NCI-H2029 treated with DMSO at 0.1 percent for 48 hours (cell line): ENCODE results near the gene CHKB.

Experiments
- DNase-seq: peaks from one replicate; lab custom pipeline; 2025; lab: John Stamatoyannopoulos, UW

The CHKB gene

DNA sequence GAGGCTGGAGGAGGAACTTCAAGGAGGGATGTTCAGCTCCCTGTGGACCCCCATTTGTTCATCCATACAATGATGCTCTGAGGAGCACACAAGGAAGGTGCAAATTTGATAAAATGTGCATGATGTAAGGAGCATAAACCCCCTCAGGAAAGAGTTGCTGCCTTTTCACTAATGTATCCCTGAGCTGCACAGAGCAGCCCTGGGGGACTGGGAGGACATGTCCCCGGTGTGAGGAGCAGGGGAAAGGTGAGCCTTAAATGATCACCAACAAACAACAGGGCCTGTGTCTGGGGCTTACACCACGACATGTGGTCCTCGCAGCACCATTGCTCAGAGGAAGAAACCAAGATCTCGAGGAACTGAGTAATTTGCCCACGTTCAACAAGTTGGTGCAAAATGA lies 14.4 kb upstream of the CHKB start:
- no peak for DNase-seq

DNA sequence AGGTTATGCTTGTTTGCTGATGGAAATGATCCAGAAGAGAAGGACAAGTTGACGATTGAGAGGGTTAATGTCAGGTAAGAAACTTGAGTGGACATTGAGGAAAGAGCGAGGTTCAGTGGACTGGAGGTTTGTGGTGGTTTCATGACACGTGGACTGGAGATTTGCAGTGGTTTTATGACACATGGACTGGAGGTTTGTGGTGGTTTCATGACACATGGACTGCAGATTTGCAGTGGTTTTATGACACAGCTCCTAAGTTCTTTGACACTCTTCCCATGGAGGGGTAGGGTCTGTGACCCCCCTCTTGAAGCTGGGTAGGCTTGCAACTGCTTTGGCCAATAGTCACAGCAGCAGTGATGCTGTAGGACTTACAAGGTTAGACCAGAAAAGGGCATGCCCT lies 12.5 kb upstream of the CHKB start:
- no peak for DNase-seq

DNA sequence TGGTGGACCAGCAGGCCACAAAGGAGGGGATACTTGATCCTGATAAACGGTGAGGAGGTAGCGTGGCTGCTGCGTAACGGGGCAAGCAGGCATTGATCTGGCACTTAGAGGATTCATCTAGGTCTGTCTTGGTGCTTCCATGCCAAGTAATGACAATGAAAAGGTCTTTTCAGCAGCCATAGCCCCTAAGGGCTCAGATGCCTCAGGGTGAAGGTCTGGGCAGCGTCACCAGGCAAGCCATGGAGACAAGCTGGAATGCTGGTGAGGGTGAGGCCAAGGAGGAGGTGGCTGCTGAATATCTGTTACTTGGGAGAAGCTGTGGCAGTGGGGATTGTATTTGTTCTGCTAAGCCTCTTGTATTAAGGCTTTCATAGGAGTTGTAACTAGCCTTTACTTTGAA lies 4.8 kb upstream of the CHKB start:
- no peak for DNase-seq

DNA sequence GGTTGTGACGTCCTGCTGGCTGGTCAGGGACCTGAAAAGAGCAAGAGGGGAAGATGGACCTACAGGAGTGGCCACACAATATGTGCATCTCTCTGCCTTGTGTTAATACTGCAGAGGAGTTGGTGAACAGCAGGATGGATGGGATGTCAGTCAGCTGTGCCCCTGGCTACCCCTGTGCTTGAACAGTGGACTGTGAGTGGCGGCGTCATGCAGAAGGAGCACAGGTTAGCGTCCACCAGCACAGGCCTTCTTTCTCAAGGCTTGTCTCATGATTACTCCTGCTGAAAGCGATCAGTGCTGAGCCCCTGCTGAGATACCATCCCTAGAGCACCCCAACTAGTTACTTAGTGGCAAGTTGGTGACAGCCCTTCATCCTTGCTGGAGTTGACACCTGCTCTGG lies 3.8 kb upstream of the CHKB start:
- DNase-seq = no peak

DNA sequence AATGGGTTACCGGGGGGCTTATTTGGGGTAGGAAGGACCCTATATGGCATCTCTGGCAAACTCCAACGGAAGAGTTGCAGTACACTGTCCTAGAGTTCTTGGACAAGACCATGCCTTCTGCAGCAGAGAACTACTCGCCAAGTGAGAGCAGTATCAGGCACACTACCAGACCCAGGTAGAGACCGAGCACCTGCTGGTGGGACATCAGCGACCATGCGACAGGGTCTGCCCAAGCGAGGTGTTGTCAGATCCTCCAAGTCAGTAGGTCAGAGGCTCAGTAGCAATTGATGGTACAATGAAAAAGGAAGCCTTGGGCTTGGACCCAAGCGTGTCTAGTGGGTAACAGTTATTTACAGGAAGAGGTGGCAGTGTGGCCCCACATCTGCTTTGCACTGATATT lies 3.1 kb upstream of the CHKB start:
- DNase-seq = no peak

DNA sequence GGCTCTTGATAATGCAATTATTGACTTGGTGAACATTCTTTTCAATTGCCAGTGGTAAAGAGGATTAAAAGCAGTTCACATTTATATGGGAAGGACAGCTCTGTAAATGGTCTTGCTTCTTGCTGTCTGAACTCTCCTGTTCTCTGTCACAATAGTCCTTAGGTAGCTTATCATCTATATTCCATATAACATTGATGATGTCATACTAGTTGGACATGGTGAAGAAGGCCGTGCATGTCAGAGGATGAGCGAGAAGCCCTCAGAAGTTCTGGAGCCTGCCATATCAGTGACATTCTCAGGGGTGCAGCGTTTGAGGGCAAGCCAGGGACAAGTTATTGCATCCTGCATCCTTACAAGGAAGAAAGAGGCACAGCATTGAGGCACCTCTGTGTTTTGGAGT lies 2.6 kb upstream of the CHKB start:
- DNase-seq = no peak

DNA sequence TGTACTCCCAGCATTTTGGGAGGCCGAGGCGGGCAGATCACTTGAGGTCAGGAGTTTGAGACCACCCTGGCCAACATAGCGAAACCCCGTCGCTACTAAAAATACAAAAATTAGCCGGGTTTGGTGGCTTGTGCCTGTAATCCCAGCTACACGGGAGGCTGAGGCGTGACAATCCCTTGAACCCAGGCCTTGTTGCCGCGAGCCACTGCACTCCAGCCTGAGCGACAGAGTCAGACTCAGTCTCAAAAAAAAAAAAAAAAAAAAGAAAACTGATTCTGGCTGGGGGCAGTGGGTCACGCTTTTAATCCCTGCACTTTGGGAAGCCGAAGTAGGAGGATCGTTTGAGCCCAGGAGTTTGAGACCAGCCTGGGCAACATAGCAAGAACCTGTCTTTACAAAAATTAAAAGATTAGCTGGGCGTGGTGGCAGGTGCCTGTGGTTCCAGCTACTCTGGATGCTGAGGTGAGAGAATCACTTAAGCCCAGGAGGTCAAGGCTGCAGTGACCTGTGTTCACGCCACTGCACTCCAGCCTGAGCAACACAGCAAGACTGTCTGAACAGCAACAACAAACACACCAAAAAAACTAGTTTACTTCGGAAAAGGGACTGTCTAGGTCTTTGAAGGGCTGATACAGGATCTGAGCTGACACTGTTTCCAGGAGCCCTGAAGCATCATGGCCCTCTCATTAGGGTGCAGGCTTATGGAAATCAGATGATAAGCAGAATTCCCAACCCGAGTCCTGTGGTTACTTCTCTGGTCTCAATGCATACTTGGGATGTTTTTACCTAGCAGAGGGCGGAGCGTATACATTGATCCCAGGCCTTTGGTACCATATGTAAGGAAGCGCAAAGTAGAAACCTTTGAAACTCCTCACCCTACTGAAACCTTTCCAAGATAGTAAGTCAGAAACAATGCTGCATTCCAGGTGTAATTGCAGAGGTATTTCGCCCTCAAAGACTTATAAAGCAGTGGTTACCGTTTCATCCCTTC lies 1.8 kb upstream of the CHKB start:
- no peak for DNase-seq

DNA sequence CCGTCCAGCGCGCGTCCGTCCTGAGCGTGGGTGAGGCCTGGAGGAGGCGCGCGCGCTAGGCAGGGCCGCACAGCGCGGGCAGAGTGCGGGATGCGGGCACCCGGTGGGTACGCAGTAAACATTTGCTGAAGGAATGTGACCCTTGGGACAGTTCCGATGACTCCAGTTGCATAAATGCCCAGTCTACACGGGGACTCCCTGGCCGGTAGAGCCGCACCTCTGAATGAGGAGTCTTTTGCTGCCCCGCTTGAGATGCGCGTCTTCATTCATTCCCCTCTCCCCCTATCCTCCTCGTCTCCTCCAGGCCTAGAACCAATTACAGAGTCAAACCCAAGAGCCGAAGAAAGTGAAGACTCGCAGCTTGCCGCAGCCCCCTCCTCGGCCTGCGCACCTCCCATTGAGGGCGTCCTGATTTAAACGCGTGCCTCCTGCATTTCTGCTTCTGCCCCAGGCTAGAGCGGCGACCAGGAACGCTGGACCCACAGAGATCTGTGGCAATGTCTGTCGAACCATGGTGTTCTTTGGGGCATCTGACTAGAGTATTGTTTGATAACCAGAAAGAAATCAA lies 729 bp upstream of the CHKB start:
- DNase-seq = no peak

DNA sequence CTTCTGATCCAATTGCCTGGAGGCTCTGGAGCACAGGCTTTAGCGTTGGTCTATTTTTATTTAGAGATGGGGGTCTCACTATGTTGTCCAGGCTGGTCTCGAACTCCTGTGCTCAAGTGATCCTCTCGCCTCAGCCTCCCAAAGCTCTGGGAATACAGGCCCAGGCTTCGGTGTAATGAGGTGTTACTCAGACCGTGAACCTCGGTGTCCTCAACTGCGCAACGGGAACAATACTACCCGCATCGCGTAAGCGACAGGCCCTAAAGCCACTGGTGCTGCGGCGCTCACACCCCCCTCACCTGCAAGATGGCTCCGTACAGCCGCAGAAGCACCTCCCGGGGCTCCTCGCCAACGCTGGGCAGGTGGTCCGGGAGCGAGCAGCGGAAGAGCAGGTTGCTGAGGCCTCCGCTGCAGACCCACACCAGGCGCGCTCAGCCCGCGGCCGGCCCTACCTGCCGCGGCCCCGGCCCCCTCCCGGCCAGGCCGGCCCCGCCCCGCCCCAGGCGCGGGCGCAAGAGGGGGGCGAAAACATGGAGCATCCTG lies 628 bp downstream of the CHKB start:
- DNase-seq = no peak

DNA sequence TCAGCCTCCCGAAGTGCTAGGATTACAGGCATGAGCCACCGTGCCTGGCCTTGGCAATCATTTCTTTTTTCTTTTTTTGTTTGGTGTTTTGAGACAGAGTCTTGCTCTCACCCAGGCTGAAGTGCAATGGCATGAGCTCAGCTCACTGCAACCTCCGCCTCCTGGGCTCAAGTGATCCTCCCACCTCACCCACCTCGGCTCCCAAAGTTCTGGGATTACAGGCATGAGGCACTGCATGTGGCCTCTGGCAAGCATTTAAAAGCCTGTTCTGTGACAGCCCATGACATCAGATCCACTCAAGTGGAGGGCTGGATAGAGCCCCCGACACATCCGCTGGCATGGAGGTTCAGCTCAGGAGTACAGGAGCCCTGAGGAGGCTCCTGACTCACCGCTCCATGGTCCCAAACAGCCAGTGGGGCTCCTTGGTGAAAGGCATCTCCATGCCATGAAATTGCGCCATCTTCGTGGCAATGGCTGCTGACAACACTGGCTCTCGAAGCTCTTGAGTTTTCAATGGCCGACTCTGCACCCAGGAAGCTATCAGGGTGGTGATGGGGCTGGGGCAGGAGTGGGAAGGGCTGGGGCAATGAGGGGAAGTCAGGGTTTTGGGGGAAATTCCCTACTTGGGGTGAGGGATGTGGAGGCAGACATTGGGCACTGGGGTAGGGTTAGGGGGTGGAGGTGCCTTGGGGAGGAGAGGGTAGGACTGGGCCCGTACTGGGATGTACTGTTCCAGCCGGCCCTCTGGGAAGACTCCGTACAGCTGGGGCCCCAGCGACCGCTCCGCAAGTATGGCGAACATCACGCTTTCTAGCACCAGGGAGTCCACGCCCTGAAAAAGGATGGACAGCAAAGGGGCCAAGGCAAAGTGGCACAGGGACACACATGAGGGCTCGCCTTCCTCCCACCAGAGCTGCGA lies 1.4 kb downstream of the CHKB start:
- DNase-seq = no peak

DNA sequence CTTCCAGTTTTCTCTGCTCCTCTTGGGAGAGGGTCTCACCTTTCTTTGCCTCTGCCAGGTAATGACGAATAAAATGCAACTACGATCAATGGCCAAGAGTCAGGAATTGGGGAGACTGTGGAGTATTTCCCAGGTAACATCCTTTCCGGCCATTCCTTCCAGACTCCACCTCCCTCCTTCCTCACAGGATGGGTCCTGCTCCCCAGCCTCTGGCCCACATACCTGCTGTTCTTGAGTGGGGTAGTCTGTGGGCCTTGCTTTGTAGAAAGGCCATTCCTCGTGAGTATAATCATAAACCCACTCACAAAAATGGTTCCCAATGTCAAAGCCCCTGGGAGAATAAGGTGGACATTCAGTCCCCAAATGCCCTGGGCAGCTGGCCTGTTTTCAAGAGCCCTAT lies 2.9 kb downstream of the CHKB start:
- DNase-seq = no peak

DNA sequence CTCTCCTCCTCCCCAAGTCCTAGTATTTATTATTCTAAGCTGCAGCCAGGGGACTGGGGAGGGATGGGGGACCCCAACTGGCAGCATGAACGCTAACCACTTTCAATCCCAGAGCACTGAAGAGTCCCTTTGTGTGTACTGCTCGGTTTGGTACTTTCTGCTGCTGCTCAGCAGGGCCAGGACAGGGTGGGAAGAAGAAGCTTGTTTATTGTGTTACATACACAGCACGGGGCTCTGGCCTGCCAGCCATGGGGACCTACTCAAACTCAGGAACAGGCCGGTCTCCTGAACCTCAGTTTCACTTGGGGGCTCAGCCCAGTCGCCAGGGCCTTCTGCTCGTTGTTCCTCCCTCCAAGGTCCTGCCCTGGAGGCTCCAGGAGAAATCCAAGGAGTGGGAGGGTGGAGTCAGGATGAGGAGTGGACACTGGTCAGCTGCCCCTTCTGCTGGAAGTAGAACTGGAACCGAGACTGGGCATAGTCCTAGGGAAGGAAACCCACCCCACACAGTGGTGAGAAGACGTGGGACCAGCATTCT lies 3.8 kb downstream of the CHKB start:
- DNase-seq = no peak

DNA sequence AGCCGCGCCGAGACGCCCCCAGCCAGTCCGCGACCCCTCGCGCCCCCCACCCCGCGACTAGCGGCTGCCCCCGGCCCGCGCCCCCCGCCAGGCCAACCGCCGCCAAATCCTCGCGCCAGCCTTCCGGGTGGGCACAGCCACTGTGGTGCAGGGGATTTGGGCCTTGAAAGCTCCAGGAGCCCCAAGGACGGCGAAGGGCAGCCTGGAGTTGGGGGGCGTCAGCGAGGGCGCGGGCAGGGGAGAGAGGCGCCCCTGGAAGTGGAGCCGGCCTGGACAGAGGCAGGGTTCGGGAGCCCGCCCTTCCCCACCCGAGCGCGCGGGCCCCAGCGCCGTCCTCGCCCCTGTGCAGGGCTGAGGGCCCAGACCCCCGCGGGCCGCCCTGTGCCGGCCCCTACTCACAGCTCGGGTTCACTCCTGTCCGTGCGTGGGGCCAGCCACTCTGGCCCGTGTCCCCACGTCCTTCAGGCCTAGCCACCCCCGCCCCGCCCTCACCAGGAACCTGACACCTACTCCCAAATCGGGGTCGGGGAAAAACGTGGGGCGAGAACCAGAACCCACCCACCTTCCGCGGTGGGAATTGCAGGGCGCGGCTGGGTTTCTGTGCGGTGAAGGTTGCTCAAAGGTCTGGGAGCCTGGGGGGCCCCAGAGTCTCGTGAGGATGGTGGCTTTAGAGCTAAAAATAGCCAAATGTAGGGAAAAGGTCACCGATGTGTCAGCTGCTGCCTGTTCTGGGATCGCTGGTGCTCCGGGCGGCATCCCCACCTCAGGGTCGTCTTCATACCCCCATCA lies 4.5 kb downstream of the CHKB start, which contains the start of gene CPT1B:
Gene CPT1B (minus strand): TSS at position 441 of the 789 bp plus-strand sequence. CDS start 512 bp downstream, outside the sequence.
- no peak for DNase-seq

DNA sequence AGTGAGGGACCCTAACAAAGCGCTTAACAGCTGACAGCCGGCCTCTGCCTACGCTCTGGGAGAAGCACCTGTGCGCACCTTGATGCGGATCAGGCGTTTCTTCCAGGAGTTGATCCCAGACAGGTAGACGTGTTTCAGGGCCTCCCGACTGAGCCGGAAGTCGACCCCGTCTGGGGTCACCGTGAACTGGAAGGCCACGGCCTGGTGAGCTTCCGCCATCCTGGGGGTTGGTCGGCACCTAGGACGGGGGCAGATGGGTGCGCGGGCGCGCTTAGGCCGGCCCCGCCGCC lies 5.0 kb downstream of the CHKB start:
- no peak for DNase-seq

DNA sequence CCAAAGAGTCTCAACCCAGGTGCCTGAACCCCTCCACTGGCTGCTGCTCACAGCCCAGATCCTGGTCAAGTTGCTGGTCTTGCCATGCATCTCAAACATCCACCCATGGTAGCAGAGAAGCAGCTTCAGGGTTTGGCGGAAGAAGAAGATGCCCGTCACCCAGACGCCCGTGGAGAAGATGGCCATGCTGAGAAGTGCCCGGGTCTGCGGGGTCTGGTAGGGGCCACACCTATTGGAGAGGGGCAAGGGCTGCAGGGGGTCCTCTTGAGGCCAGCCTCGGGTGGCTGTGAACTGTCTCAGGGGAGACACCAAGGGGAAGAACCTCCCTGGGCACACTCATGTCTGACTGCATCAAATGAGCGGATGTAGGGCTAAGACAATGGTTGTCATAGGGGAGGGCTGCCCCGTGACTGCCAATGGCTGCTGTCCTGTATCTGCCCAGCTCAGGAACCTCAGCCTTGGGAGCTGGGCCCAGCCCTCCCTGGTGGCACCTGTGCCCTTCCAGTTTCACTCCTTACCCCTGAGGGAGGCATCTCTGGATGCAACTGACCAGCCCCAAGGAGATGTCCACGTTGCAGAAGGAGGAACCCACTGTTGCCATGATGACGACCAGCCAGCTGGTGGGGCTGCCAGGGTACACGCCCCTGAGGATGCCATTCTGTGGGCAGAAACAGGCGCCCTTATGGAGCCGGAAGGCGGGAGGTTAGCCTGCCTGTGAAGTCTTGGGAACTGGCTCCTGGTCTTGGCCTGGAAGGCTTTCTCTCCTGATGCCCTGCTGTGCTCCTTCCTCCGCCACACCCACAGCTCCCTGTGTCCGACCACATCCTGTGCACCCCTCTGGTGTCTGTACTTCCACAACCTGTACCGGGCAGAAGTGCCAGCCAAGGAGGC lies 5.6 kb downstream of the CHKB start:
- no peak for DNase-seq

DNA sequence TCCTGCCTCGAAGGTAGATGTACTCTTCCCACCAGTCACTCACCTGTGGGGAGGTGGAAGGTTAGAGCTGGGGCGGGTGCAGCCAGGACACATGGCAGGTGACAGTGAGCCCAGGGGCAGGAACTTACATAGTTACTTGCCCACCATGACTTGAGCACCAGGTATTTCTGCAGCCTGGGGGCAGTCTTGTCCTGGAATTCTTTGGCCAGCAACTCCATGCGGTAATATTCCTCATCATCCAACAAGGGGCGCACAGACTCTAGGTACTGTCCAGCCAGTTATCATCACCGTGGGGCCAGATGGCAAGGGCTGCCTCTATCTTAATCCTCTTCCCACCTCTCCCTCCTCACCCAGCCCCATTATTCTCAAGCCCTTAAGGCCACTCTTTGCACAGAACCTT lies 6.6 kb downstream of the CHKB start:
- no peak for DNase-seq

DNA sequence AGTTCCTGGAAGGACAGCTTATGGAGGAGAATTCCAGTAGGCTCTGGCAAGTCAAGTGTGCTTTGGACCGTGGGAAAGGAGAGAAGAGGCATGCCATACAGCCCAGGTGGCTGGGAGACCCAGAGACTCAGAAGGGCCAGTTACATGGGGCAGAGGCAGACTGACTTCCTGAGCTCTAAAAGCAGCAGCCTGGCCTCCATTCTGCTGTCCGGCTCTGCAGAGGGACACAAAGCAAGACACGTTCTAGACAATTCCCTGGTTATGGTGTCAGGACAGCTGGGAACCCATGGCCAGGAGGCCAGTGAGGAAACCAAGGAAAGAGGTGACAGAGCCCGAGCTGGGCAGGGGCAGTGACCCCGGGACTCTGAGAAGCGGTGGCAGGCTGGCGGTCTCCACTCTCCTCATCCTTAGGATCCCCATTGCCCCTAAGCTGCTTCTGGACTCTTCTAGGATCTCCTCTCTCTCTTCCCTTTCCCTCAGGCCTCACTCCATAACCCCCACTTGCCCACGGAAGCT lies 7.2 kb downstream of the CHKB start:
- no peak for DNase-seq

DNA sequence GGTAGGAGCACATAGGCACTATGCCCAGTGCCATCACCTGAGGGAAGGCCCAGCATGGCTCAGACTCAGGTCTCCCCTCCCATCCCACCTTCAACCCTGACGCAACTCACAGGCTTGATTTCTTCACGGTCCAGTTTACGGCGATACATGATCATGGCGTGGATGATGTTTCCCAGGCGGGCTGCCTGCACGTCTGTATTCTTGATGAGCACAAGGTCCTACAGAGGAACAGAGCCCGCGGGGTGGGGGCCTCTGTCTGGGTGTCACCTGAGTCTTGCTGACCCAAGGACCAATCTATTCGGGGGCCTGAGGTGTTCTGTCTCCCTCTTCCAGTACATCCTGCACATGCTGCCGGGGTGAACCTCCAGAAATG lies 8.3 kb downstream of the CHKB start:
- no peak for DNase-seq

DNA sequence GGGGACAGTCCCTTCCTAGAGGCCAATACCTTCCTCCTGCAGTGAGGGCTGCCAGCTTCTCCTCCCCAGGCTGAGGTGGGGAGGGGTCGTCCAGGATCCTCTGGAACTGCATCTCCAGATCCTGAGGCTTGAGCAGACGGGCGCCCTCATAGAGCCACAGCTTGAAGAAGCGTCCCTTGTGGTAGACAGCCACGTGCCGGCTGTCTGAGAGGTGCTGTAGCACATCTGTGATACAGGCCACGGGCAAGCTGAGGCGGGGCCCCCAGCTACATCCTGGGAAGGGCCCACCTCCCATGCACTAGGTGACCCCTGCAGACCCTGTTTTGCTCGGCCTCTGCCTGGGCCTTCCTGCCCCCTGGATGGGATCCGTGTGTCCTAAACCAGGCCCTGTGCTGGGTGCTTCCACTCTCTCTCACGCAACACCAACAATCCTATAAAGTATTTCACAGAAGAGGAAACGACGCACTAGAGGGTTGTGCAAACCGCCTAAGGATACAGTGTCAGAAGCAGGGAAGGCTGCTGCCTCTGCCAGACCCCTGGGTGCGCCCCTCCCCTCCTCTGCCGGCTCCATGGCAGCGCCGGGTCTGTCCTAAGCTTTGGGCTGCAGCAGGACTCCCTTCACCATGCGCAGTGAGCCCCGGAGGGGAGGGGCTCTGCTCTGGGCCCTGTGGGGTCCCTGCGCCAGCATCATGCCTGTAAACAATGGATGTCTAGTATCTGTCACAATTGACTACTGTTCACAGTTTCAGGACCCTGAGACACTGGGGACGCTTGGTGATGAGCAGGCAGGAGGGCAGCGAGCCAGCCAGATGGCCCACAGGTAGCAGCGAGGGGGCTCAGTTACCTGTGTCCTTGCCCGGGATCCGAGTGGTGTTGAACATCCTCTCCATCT lies 8.9 kb downstream of the CHKB start:
- no peak for DNase-seq
